HG03575 (cell line): ENCODE data around the gene EPHA6.

Experiments used
- ATAC-seq: cut with Tn5 transposase; IDR thresholded peaks from one replicate; pipeline ENCODE4 v1.9.1; 2021; ENCODE audit not compliant: unreplicated experiment, insufficient number of reproducible peaks, low FRiP score; ENCODE audit errors: extremely low read depth

The EPHA6 gene

GRCh38 chr3:96813820-96814650 lies at the start of gene EPHA6:
Gene EPHA6 (plus strand): TSS chr3:96814594.
- ATAC-seq, result no peak

DNA sequence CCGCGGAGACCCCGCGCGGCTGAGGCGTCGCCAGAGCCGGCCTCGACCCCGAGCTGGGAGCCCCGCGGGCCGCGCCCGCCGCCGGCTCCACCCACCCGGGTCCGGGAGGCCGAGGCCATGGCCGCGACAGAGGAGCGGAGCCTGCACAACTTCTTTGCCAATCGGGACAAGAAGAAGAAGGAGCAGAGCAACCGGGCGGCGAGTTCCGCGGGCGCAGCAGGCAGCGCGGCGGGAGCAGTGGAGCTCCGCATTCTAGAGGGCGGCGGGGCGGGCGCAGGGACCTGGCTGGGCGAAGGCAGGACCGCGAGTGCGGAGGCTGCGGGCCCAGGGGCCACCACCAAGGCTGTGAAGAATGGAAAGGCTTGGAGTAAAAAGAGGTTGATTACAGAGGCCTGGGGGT lies 37.6 kb upstream of the EPHA6 start:
- no peak for ATAC-seq

DNA sequence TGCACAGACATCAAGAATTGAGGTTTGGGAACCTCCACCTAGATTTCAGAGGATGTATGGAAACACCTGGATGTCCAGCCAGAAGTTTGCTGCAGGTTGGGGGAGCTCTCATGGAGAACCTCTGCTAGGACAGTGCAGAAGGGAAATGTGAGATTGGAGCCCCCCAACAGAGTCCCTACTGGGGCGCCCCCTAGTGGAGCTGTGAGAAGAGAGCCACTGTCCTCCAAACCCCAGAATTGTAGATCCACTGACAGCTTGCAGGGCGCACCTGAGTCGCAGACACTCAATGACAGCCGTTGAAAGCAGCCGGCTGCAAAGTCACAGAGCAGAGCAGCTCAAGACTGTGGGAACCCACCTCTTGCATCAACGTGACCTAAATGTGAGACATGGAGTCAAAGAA lies 34.6 kb upstream of the EPHA6 start:
- ATAC-seq, result no peak

GRCh38 chr3:96796101-96796500 lies 18.3 kb upstream of the EPHA6 start:
- ATAC-seq, result no peak

- no peak for ATAC-seq
These were observed 10.5 kb upstream of the EPHA6 start for GRCh38 chr3:96803870-96804269.

DNA sequence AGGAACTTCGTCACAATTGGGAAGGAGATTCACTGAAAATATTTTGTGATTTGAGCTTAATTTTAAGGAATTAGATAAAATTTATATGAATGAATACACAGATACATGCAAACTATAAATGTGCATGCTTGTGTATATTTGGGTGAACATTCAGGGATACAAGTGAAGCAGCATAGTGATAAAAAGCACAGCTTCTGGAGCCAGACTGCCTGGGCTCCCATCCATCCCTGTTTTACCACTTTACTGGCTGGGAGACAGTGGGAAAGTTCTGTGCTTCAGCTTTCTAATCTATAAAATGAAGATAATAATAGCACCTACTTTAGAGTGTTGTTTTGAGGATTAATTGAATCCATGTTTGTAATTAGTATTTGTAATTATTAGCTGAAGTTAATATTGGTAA lies 8.1 kb upstream of the EPHA6 start:
- no peak for ATAC-seq

GRCh38 chr3:96813134-96813819 lies 1.1 kb upstream of the EPHA6 start:
- ATAC-seq, result peak; percentile 88

DNA sequence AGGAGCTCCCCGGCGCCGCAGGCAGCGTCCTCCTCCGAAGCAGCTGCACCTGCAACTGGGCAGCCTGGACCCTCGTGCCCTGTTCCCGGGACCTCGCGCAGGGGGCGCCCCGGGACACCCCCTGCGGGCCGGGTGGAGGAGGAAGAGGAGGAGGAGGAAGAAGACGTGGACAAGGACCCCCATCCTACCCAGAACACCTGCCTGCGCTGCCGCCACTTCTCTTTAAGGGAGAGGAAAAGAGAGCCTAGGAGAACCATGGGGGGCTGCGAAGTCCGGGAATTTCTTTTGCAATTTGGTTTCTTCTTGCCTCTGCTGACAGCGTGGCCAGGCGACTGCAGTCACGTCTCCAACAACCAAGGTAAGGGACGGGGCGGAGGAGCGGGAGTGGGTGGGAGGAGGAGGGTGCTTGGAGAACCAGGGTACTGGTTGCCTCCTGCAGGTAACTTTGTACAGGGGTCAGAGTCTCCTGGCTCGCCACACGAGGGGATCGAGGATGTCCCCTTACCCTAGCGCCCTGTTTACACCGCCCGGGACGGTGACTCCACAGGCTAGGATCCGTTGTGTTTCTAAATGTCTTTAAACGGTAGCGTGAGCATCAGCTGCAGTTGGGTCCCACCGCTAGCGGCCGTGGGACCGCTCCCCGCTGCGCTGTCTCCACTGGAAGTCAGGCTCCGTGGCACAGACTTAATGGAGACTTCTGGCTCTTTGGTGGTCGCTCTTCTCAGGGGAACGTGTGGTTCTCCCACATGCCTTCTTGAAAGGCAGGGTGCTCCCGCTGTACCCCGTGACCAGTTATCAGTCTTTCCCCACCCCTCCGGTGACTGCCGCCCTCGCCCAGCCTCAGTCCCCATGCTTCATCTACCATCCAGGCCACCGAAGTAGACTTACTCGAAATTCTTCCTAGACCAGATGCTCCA lies 515 bp downstream of the EPHA6 start:
- ATAC-seq, result no peak

DNA sequence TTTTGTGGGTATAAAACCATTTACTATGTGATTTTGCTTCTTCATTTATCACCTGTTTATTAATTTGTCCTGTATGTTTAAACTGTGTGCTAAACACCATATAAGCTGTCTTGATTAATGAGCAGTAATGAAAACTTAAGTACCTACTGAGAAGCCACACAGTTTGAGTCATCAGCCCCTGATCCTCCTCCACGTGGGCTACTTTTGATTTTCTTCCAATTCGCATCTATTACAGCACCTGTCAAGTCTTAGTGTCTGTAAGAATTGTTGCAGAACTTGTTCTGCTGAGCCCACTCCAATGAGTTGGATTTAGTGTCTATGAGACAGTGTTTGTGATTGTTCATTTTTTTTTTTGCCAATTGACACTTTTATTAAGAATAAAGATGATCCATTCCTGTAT lies 16.8 kb downstream of the EPHA6 start:
- no peak for ATAC-seq

DNA sequence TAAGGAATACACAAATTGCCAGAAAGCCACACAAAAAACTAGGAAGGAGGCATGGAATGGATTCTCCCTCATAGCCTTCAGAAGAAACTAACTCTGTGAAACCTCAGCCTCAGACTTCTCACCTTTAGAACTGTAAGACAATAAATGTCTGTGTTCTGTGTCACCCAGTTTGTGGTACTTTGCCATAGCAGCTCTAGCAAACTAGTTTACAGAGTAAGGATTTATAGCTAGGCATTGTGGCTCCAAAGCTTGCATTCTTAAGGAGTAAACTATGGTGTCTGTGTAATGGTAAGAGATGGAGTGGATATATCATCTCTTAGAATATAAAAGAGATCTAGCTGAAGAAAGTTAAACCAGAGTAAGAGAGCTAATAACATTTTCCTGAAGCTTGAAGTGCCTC lies 18.9 kb downstream of the EPHA6 start:
- no peak for ATAC-seq

DNA sequence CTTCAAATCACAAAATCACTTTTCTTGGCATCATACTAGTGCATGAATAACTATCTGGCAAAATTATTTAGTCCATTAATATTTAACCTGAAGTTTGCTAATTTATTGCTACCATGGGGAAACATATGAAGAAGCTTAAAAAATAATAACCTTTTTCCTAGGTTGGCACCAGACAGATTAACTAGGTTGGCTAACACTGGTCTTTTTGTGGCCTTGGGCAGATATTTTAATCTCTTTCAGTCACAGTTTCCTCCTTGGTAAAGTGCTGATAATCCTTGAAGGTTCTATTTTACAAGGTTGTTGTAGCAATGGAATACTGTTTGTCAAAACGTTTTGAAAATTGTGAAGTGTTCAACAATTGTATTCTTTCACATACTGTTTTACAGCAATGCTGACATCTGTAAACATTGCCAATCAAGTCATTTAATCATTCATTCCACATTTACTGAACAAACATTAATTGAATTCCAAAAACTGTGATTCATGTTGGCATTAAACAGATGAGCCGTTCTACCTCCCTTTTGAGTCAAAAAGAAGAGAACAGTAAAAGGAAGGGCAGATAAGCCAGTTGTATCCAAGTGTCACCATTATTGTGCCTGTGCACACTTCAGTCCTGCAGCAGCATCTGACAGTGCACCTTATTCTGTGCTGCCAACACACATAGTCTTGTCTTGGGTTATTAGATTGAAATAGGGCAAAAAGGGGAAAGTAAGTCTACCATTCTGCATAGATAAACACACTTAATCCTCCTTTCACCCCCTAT lies 21.9 kb downstream of the EPHA6 start:
- ATAC-seq, result no peak

DNA sequence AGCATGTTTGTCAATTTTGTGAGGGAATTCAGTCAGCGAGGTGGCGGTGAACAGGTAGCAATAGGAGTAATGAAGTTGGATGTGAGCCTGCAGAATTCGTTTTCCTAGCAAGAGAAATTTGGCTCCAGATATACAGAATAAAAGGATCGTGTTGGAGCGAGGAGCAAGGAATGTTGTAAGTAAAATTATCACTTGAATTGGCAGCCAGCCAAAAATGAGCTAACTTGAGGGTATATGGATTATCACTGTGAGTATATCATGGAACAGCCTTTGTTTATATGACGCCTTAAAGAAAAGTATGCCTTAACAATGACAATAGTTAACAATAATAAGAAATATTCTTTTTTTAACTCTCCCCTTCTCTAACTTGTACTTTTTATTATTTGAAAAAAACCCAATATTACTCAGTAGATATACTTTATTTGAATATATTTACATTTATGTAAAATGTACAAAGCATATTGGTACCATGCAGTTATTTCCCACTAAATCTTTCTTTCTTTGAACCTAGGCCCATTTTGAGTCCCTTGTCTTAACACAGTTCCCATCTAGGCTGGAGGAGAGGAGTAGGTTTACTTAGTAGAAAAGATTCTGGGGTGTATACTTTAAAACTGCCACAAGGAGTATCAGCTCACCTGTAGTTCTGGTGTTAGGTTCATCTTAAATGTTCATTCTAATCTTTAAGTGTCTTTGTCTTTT lies 29.3 kb downstream of the EPHA6 start:
- ATAC-seq, result no peak

DNA sequence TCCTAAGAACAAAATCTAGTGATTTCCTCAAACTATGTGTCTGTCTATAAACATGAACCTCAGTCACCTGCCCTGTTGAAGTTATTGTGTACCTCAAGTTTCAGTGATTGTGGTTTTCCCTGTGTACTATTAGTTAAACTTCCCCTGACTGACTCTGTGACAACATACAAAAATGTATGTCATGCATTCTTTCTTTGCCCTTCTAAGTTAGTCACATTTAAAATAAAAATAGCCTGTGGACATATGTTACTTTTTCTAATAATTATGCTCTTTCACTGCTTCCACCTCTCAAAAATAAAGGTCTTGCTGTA lies 29.8 kb downstream of the EPHA6 start:
- ATAC-seq, result no peak

DNA sequence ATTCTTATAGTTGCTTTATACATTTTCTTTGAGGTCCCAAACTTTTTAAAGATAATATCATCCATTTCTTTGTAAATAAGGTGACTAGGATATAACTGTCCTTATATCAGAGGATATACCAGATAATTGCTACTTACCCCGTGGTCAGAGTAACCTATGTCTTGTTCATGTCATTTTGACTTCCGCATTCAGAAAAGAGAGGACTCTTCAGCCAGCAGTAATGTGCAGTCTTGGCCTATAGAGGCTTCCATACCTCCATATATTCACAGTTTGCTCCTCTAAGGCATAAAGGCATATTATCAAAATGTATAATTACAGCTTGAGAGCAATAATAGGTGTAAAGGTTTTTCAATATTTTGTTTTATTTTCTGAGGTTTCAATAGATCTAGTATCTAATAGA lies 38.5 kb downstream of the EPHA6 start:
- ATAC-seq, result no peak

DNA sequence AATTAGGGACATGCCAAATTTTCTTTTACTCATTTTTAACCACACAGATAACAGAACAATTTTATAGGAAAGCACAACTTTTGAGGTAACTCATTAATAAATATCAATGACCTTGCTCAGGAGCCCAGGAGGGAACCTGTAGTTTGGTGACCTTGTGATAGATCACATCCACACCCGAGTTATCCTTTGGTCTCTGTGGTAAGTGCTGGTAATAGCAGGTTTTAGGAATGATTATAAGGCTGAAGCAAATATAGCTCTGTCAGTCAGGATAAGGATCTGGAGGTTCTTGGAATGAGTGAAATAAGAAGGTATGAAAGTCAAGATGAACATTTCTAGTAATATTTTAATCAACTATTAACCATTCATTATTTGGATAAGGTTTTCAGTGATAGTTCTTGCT lies 46.5 kb downstream of the EPHA6 start:
- no peak for ATAC-seq

GRCh38 chr3:96863129-96863740 lies 48.8 kb downstream of the EPHA6 start:
- no peak for ATAC-seq

DNA sequence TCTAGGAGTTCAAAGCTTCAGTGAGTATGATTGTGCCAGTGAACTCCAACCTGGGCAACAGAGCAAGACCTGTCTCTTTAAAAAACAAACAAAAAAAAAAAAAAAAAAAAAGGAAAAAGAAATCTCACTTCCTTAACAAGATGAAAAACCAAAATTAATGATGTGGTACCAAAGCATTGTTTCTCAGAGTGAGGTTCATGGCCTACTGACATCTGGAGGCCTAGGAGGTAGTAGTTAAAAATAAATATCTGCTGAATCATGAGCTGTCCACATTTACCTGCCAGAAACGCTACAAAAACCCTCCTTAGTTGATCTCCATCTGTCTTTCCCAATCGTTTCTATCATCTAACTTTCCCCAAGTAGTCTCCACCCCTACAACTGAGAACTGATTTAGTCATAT lies 51.2 kb downstream of the EPHA6 start:
- ATAC-seq, result no peak

DNA sequence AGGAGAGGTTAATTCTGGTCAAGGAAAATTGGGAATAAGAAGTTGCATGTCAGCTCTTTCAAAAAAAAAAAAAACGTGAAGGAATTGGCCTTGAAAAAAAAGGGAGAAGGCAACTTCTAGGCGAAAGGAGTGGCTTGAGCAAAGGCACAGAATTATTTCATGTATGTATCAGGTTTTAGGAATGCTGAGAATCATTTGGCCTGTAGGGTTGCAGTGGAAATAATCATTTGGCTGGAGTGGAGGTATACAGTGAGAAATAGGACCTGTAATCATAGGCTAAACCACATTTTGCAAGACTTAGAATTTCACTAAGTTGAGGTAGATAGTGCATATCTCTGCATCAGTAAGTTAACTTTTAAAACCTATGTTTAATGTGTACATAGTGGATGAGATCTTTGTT lies 54.9 kb downstream of the EPHA6 start:
- no peak for ATAC-seq
